Activated CD8-positive, alpha-beta memory T cell treated with anti-CD3 and anti-CD28 coated beads, Interleukin-2, amount 10 ng/mL, durations not matched to agents 7 days and 5 days (primary cell): ENCODE data around the gene RBM20. TPM values are rescaled to one million over a fixed set of nuclear protein-coding genes. Genes with fewer than 3 reads are reported as not detected.
A peak's percentile ranks its signal among the peaks of the same experiment; 100 is the strongest.

ENCODE experiments used
- ATAC-seq: fragments of 150-1000 bp; cut with Tn5 transposase; one replicate; pipeline ENCODE4 v1.10.0; 2021; ENCODE audit warnings: moderate library complexity
- CTCF ChIA-PET: fragments of 350-600 bp; sonication (Branson Sonifier 250); formaldehyde crosslinking; loops from one replicate; lab custom pipeline; 2021; ENCODE audit warnings: antibody characterized with exemption; lab: Charles Lee
- DNase-seq: peaks from one replicate; pipeline ENCODE4 v3.0.0-alpha.2; 2020
- H3K27ac Mint-ChIP-seq: one replicate; pipeline ENCODE4 v1.8.0; 2021; ENCODE audit warnings: mild to moderate bottlenecking, mixed read lengths
- H3K27me3 Mint-ChIP-seq: one replicate; pipeline ENCODE4 v1.8.0; 2021; ENCODE audit warnings: mixed read lengths
- H3K36me3 Mint-ChIP-seq: one replicate; pipeline ENCODE4 v1.8.0; 2021; ENCODE audit warnings: mild to moderate bottlenecking, mixed read lengths
- H3K4me1 Mint-ChIP-seq: one replicate; pipeline ENCODE4 v1.8.0; 2021; ENCODE audit warnings: mixed read lengths
- H3K4me3 Mint-ChIP-seq: one replicate; pipeline ENCODE4 v1.8.0; 2021; ENCODE audit warnings: mild to moderate bottlenecking, moderate library complexity, mixed read lengths
- H3K9me3 Mint-ChIP-seq: one replicate; pipeline ENCODE4 v1.8.0; 2022; ENCODE audit warnings: low read depth, mixed read lengths
- total RNA-seq, 2 experiments: library from RNA; stranded (reverse); gene quantifications; one replicate each; pipeline ENCODE4 v1.2.3, GENCODE V29; 2021

RBM20 gene
- total RNA-seq, 2 experiments from 2014 or later, result 0.06 to 0.07 TPM

GRCh38 chr10:110644598-110645462 lies 694 bp downstream of the RBM20 start:
- peak overlapping the region; percentile 51 for H3K4me3 Mint-ChIP-seq
- no peaks in the 10 kb centered on the region for H3K36me3 Mint-ChIP-seq
- CTCF ChIA-PET, result interaction anchor here (3.4 kb wide), 1 partner anchor 27 kb away, joined by 15 read pairs; no protein-coding TSS in a partner anchor
- DNase-seq, result no peak
- ATAC-seq, result no peak
- H3K9me3 Mint-ChIP-seq, result no peaks in the 10 kb centered on the region
- H3K27me3 Mint-ChIP-seq, result peaks cover 79% of the 10 kb centered on the region
- no peak overlapping the region for H3K27ac Mint-ChIP-seq
- peaks cover 22% of the 10 kb centered on the region for H3K4me1 Mint-ChIP-seq

DNA sequence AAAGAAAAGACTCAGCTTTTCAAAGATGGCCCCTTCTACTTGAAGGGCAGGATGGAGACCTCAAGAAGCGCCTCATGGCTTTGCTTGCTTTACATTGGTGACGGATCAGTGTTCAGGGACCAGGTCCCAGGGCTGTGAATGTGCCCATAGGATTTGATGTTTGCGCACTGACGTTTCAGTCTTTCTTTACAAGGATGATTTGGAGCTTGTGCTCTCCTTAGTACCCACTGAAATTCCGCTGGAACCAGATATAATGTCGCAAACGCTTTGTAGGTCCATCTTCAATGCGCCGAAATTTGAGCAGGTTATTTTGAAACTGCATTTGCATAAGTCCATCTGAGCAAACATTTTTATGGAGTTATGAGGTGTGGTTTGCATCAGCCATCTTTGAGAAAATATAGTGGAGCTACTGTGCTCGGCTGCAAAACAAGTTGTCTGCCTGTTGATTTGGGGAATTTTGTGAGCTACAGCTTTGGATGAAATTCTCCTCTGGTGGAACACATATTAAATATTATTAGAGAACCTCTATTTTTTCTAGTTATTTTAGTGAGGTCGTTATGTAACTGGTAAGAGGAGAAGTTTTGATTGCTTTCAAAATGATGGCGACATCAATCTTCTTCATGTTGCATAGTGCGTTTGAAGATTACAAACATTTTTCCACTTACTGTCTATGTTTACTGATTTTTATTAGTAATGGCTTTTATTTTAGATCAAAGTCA lies 2.4 kb downstream of the RBM20 start:
- H3K4me1 Mint-ChIP-seq, result peaks cover 29% of the 10 kb centered on the region
- ATAC-seq (no peak), DNase-seq (no peak)
- no peaks in the 10 kb centered on the region for H3K9me3 Mint-ChIP-seq
- no peaks in the 10 kb centered on the region for H3K36me3 Mint-ChIP-seq
- no peak overlapping the region for H3K27ac Mint-ChIP-seq
- peaks cover 77% of the 10 kb centered on the region for H3K27me3 Mint-ChIP-seq
- no peak overlapping the region for H3K4me3 Mint-ChIP-seq
- CTCF ChIA-PET, result interaction anchor here (0.9 to 1.6 kb wide), 2 partner anchors 26 to 34 kb away, joined by 3 to 6 read pairs; no protein-coding TSS in a partner anchor

DNA sequence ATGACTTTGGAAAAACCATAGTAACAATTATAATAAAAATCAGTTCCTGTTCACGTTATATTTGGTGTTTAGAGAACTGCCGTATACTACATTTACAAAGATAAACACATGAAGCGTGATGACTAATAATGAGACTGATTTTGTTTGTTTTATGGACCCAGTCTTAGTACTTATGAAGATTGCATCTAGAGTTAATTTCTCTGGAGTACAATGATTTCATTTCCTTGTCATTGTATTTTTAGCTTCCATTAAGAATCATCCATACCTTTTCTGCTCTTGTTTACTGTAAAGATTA lies 2.9 kb downstream of the RBM20 start:
- Mint-ChIP-seq H3K27me3 (peaks cover 72% of the 10 kb centered on the region), H3K9me3 (no peaks in the 10 kb centered on the region), H3K36me3 (no peaks in the 10 kb centered on the region), H3K27ac (no peak overlapping the region), H3K4me1 (peaks cover 32% of the 10 kb centered on the region), H3K4me3 (no peak overlapping the region)
- CTCF ChIA-PET, result interaction anchor here (0.9 to 1.6 kb wide), 2 partner anchors 25 to 34 kb away, joined by 3 to 6 read pairs; no protein-coding TSS in a partner anchor
- ATAC-seq, result no peak
- DNase-seq, result no peak

GRCh38 chr10:110648692-110649346 lies 4.7 kb downstream of the RBM20 start:
- Mint-ChIP-seq H3K27ac (no peak overlapping the region), H3K9me3 (no peaks in the 10 kb centered on the region), H3K4me1 (peaks cover 30% of the 10 kb centered on the region), H3K27me3 (peaks cover 71% of the 10 kb centered on the region), H3K36me3 (no peaks in the 10 kb centered on the region), H3K4me3 (no peak overlapping the region)
- CTCF ChIA-PET, result interaction anchor here (0.6 to 1.3 kb wide), 2 partner anchors 23 to 730 kb away, joined by 3 to 4 read pairs; no protein-coding TSS in a partner anchor
- no peak for DNase-seq
- ATAC-seq, result no peak

- no peaks in the 10 kb centered on the region for H3K36me3 Mint-ChIP-seq
- no peak overlapping the region for H3K4me3 Mint-ChIP-seq
- peaks cover 77% of the 10 kb centered on the region for H3K27me3 Mint-ChIP-seq
- H3K9me3 Mint-ChIP-seq, result no peaks in the 10 kb centered on the region
- ATAC-seq (no peak), DNase-seq (no peak)
- no peak overlapping the region for H3K27ac Mint-ChIP-seq
- peaks cover 30% of the 10 kb centered on the region for H3K4me1 Mint-ChIP-seq
- CTCF ChIA-PET, result interaction anchor here (1.3 kb wide), 1 partner anchor 22 kb away, joined by 4 read pairs; no protein-coding TSS in a partner anchor
Measured at GRCh38 chr10:110649347-110650264, 5.5 kb downstream of the RBM20 start.

GRCh38 chr10:110650265-110650668 lies 6.1 kb downstream of the RBM20 start:
- Mint-ChIP-seq H3K27me3 (peaks cover 73% of the 10 kb centered on the region), H3K4me3 (no peak overlapping the region), H3K9me3 (no peaks in the 10 kb centered on the region), H3K27ac (no peak overlapping the region), H3K4me1 (peaks cover 27% of the 10 kb centered on the region), H3K36me3 (no peaks in the 10 kb centered on the region)
- CTCF ChIA-PET, result interaction anchor here (1.3 kb wide), 1 partner anchor 22 kb away, joined by 4 read pairs; no protein-coding TSS in a partner anchor
- DNase-seq (no peak), ATAC-seq (no peak)

DNA sequence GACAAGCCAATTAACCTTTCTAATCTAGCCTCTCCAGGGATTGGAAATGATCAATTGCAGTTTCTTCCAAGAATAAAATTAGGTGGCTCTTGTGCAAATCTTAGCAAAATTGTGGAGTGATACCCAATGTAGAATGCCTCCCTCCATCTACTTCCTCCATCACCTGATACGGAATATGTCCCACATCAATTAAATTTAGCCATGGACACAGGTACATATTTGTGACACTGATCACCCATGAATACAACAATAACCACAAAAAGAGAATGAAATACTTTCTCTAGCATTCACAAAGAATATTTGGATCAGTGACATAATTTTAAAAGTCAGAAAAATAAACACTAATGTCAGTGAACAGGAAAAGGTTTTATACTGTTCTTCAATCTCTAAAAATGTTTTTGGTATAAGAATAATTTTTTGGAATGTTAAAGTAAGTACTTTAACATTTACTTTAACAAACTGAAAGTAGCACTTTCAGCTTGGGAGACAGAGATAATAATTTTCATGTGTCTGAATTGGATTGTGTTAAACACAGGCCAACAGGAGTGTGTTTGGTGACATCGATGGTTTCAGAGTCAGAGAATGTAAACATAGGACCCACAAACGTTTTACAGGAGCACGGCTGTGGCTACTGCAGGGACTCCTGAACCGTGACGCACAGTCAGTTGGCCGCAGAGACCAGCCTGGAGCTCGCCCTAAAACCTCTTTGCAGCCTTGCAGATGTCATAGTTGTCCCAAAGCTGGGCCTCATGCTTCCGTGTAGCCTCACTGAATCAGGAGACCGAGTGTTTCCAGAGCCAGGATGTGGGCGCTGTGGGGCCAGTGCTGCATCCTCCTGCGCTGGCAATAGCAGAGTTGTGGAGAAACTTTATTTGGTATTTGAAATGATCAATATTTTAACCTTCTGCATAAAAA lies 7.2 kb downstream of the RBM20 start:
- peaks cover 73% of the 10 kb centered on the region for H3K27me3 Mint-ChIP-seq
- DNase-seq (peak; percentile 72), ATAC-seq (peak; percentile 89)
- no peak overlapping the region for H3K4me3 Mint-ChIP-seq
- H3K27ac Mint-ChIP-seq, result peak overlapping the region; percentile 63
- no peaks in the 10 kb centered on the region for H3K9me3 Mint-ChIP-seq
- CTCF ChIA-PET, result interaction anchor here (1.1 kb wide), 1 partner anchor 20 kb away, joined by 3 read pairs; no protein-coding TSS in a partner anchor
- peaks cover 27% of the 10 kb centered on the region for H3K4me1 Mint-ChIP-seq
- H3K36me3 Mint-ChIP-seq, result no peaks in the 10 kb centered on the region

- peaks cover 27% of the 10 kb centered on the region for H3K4me1 Mint-ChIP-seq
- DNase-seq (no peak), ATAC-seq (no peak)
- no peaks in the 10 kb centered on the region for H3K9me3 Mint-ChIP-seq
- CTCF ChIA-PET, result interaction anchor here (0.8 to 1.5 kb wide), 3 partner anchors 20 to 42 kb away, joined by 3 to 7 read pairs (median 3); no protein-coding TSS in a partner anchor
- no peak overlapping the region for H3K27ac Mint-ChIP-seq
- no peak overlapping the region for H3K4me3 Mint-ChIP-seq
- peaks cover 66% of the 10 kb centered on the region for H3K27me3 Mint-ChIP-seq
- no peaks in the 10 kb centered on the region for H3K36me3 Mint-ChIP-seq
Measured at GRCh38 chr10:110652475-110653118, 8.5 kb downstream of the RBM20 start.

- no peaks in the 10 kb centered on the region for H3K36me3 Mint-ChIP-seq
- CTCF ChIA-PET, result interaction anchor here (0.5 kb wide), 1 partner anchor 1552 kb away, joined by 3 read pairs; no protein-coding TSS in a partner anchor
- H3K4me1 Mint-ChIP-seq, result peaks cover 21% of the 10 kb centered on the region
- DNase-seq (no peak), ATAC-seq (no peak)
- no peak overlapping the region for H3K4me3 Mint-ChIP-seq
- peaks cover 49% of the 10 kb centered on the region for H3K27me3 Mint-ChIP-seq
- H3K27ac Mint-ChIP-seq, result no peak overlapping the region
- no peaks in the 10 kb centered on the region for H3K9me3 Mint-ChIP-seq
Measured at GRCh38 chr10:110655320-110655719, 11.2 kb downstream of the RBM20 start.

DNA sequence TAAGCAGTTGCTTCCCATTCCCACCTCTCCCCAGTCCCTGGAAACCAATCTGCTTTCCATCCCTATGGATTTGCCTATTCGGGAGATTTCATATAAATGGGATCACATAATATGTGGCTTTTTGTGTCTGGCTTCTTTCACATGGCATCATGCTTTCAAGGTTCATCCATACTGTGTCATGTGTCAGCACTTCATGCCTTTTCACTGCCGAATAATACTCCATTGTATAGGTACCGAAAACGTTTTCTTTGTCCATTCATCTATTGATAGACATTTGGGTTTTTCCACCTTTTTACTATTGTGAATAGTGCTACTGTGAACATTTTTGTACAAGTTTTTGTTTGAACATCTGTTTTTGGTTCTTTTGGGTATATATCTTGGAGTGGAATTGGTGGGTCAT lies 12.5 kb downstream of the RBM20 start:
- H3K9me3 Mint-ChIP-seq, result no peaks in the 10 kb centered on the region
- no peak overlapping the region for H3K27ac Mint-ChIP-seq
- no peaks in the 10 kb centered on the region for H3K36me3 Mint-ChIP-seq

More for the DNA sequence above, 12.5 kb downstream of the RBM20 start:
- no peak for ATAC-seq
- Mint-ChIP-seq H3K27me3 (peaks cover 44% of the 10 kb centered on the region), H3K4me3 (no peak overlapping the region), H3K4me1 (peaks cover 20% of the 10 kb centered on the region)
- no peak for DNase-seq
- CTCF ChIA-PET, result interaction anchor here (6.0 kb wide), 1 partner anchor 17 kb away, joined by 42 read pairs; no protein-coding TSS in a partner anchor
